Measurements from ENCODE around the gene TRPC4.

The TRPC4 gene

DNA sequence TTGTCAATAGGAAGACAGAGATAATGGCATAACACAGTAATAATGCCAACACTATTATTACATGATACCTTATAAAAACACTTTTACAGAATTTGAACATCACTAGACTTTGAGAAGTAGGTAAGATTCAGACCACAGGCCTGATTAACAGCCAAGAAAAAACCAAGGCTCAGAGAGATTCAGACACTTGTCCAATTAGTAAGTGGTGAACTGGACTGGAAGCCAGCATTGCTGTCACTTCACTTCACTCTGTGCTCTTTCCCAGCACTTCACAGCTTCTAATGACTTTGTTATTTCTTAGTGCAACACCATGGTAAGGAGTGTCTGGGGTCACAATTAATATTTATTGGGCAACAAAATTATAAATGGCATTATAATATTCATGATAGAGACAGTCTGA, 91.9 kb downstream of the TRPC4 start:
- no peaks in the 10 kb centered on the region for H3K27me3 ChIP-seq (ENCODE audit: control insufficient read depth in 1 of 2, insufficient read depth in 2 of 2, low read length in 2 of 2)
- no peak overlapping the region for H3K9ac ChIP-seq (ENCODE audit: low read depth in 1 of 2, low read length in 2 of 2)
- no peaks in the 10 kb centered on the region for H3K9me3 ChIP-seq (ENCODE audit: control insufficient read depth in 1 of 2, low read length in 2 of 2)
- no peaks in the 10 kb centered on the region for H3K36me3 ChIP-seq (ENCODE audit: control insufficient read depth in 1 of 2, insufficient read depth in 2 of 2, low read length in 2 of 2)
- H3K4me1 ChIP-seq (ENCODE audit: control insufficient read depth in 1 of 2, insufficient read depth in 2 of 2, low read length in 2 of 2), result no peaks in the 10 kb centered on the region
- no peak overlapping the region for H3K4me3 ChIP-seq (ENCODE audit: low read depth in 1 of 2, low read length in 2 of 2)
- no peak overlapping the region for H3K27ac ChIP-seq (ENCODE audit: low read depth, low read length)

DNA sequence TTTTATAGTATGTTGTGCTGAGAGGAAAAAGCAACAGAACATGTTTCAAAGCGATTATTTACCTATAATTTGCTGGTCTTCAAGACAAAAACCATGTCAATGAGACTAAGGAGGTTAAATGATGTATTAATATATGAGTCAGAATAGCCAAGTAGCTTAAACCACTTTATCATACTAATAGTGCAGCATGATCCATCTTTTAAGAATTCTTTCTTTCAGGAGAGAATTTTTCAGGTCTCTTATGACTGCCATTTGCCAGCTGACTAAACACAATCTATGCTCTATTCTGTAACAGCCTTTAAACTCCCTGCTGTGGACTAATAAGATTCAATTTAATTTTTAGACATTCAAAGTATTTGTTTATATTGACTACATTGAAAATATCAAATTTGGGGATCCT, 93.7 kb downstream of the TRPC4 start:
- no peaks in the 10 kb centered on the region for H3K27me3 ChIP-seq (ENCODE audit: control insufficient read depth in 1 of 2, insufficient read depth in 2 of 2, low read length in 2 of 2)

DNA sequence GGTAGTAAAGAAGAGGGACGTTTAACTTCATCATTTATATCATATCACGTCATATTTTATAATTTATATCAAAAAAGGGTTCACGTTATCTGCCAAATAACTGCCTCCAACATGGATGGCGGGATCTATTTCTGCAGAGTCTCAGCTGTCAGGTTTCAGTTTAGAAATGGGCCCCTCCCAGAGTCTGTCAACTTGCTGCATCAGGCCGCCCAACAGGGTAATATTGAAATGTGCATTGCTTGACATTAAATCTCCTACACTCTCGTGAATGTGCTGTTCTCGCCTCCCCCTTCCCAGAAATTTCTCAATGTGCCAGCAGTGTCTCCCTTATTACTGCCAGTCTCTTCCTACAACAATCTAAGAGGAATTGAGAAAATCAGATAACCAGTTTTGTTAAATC, 96.9 kb downstream of the TRPC4 start:
- Histone ChIP-seq H3K36me3 (ENCODE audit: control insufficient read depth in 1 of 2, insufficient read depth in 2 of 2, low read length in 2 of 2) (no peaks in the 10 kb centered on the region), H3K27me3 (ENCODE audit: control insufficient read depth in 1 of 2, insufficient read depth in 2 of 2, low read length in 2 of 2) (no peaks in the 10 kb centered on the region), H3K9ac (ENCODE audit: low read depth in 1 of 2, low read length in 2 of 2) (no peak overlapping the region), H3K27ac (ENCODE audit: low read depth, low read length) (no peak overlapping the region), H3K9me3 (ENCODE audit: control insufficient read depth in 1 of 2, low read length in 2 of 2) (no peaks in the 10 kb centered on the region), H3K4me3 (ENCODE audit: low read depth in 1 of 2, low read length in 2 of 2) (no peak overlapping the region), H3K4me1 (ENCODE audit: control insufficient read depth in 1 of 2, insufficient read depth in 2 of 2, low read length in 2 of 2) (no peaks in the 10 kb centered on the region)

More for the DNA sequence above, 93.7 kb downstream of the TRPC4 start:
- no peaks in the 10 kb centered on the region for H3K9me3 ChIP-seq (ENCODE audit: control insufficient read depth in 1 of 2, low read length in 2 of 2)
- no peaks in the 10 kb centered on the region for H3K4me1 ChIP-seq (ENCODE audit: control insufficient read depth in 1 of 2, insufficient read depth in 2 of 2, low read length in 2 of 2)
- no peak overlapping the region for H3K4me3 ChIP-seq (ENCODE audit: low read depth in 1 of 2, low read length in 2 of 2)
- H3K36me3 ChIP-seq (ENCODE audit: control insufficient read depth in 1 of 2, insufficient read depth in 2 of 2, low read length in 2 of 2), result no peaks in the 10 kb centered on the region
- H3K27ac ChIP-seq (ENCODE audit: low read depth, low read length), result no peak overlapping the region
- no peak overlapping the region for H3K9ac ChIP-seq (ENCODE audit: low read depth in 1 of 2, low read length in 2 of 2)

DNA sequence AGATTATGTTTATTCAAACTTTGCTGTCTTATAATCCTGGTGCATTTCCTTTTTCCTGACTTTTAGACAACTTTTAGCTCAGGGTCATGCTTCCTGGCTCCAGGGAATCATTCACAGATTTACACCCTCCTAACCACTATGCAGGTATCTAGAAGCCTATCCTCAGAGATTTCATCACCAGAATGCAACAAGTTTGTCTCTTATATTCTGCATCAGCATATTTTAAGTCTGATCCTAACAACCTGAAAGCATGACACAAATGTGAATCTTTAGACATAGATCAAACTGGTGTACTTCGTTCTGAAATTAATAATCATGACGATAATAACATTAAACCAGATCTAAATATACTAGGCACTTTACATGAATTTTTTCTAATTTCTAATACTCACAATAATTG, 100.0 kb downstream of the TRPC4 start:
- Histone ChIP-seq H3K4me1 (ENCODE audit: control insufficient read depth in 1 of 2, insufficient read depth in 2 of 2, low read length in 2 of 2) (no peaks in the 10 kb centered on the region), H3K9me3 (ENCODE audit: control insufficient read depth in 1 of 2, low read length in 2 of 2) (no peaks in the 10 kb centered on the region), H3K4me3 (ENCODE audit: low read depth in 1 of 2, low read length in 2 of 2) (no peak overlapping the region), H3K27ac (ENCODE audit: low read depth, low read length) (no peak overlapping the region), H3K27me3 (ENCODE audit: control insufficient read depth in 1 of 2, insufficient read depth in 2 of 2, low read length in 2 of 2) (no peaks in the 10 kb centered on the region), H3K9ac (ENCODE audit: low read depth in 1 of 2, low read length in 2 of 2) (no peak overlapping the region), H3K36me3 (ENCODE audit: control insufficient read depth in 1 of 2, insufficient read depth in 2 of 2, low read length in 2 of 2) (no peaks in the 10 kb centered on the region)

DNA sequence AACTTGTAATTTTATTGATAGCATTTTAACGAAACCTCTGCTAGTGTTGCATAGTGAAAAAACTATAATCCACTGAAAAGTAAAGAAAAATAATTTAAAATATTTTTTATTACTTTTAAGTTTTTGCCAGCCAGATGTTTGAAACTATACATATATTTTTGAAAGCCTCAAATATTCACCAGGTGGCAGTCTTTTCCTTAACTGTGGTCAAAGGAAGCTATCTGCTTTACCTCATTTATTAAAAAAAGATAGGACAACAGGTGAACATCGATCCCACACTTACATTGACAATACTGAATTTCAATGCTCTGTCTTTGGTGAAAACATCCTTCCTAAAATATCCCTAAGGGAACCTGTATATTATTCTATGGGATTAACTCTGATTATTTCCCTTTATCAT, 100.5 kb downstream of the TRPC4 start:
- Histone ChIP-seq H3K9ac (ENCODE audit: low read depth in 1 of 2, low read length in 2 of 2) (no peak overlapping the region), H3K9me3 (ENCODE audit: control insufficient read depth in 1 of 2, low read length in 2 of 2) (no peaks in the 10 kb centered on the region), H3K27ac (ENCODE audit: low read depth, low read length) (no peak overlapping the region), H3K4me1 (ENCODE audit: control insufficient read depth in 1 of 2, insufficient read depth in 2 of 2, low read length in 2 of 2) (no peaks in the 10 kb centered on the region), H3K36me3 (ENCODE audit: control insufficient read depth in 1 of 2, insufficient read depth in 2 of 2, low read length in 2 of 2) (no peaks in the 10 kb centered on the region), H3K27me3 (ENCODE audit: control insufficient read depth in 1 of 2, insufficient read depth in 2 of 2, low read length in 2 of 2) (no peaks in the 10 kb centered on the region), H3K4me3 (ENCODE audit: low read depth in 1 of 2, low read length in 2 of 2) (no peak overlapping the region)

DNA sequence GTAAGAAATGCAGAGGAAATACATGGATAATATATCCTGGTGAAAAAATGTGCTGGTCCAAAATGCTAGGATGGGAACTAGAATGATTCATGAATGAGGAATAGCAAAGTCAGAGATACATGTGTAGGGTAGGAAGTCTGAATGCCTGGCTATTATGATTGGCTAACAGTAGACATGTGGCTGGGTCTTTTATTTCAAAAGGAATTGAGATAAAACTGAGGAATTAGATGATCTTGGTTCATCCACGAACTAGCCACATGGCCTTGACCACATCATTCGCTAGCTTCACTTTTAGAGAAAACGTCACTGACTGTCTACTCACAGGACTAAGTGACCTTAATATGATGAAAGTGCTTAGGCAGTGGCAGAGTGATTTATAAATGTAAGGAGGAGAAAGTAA, 103.1 kb downstream of the TRPC4 start:
- no peaks in the 10 kb centered on the region for H3K9me3 ChIP-seq (ENCODE audit: control insufficient read depth in 1 of 2, low read length in 2 of 2)
- no peak overlapping the region for H3K9ac ChIP-seq (ENCODE audit: low read depth in 1 of 2, low read length in 2 of 2)
- no peaks in the 10 kb centered on the region for H3K4me1 ChIP-seq (ENCODE audit: control insufficient read depth in 1 of 2, insufficient read depth in 2 of 2, low read length in 2 of 2)
- H3K27me3 ChIP-seq (ENCODE audit: control insufficient read depth in 1 of 2, insufficient read depth in 2 of 2, low read length in 2 of 2), result no peaks in the 10 kb centered on the region
- H3K4me3 ChIP-seq (ENCODE audit: low read depth in 1 of 2, low read length in 2 of 2), result no peak overlapping the region
- no peaks in the 10 kb centered on the region for H3K36me3 ChIP-seq (ENCODE audit: control insufficient read depth in 1 of 2, insufficient read depth in 2 of 2, low read length in 2 of 2)
- H3K27ac ChIP-seq (ENCODE audit: low read depth, low read length), result no peak overlapping the region

DNA sequence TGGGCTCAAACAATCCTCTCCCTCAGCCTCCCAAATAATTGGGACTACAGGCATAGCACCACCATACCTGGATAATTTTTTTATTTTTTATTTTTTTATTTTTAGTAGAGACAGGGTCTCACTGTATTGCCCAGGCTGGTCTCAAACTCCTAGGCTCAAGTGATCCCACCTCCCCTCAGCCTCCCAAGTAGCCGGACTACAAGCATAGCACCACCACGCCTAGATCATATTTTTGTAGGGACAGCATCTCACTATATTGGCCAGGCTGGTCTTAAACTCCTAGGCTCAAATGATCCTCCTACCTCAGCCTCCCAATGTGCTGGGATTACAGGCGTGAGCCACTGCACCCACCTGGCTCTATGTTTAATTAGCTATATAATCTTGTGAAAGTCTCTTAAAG, 114.2 kb downstream of the TRPC4 start:
- Histone ChIP-seq H3K36me3 (ENCODE audit: control insufficient read depth in 1 of 2, insufficient read depth in 2 of 2, low read length in 2 of 2) (no peaks in the 10 kb centered on the region), H3K4me1 (ENCODE audit: control insufficient read depth in 1 of 2, insufficient read depth in 2 of 2, low read length in 2 of 2) (no peaks in the 10 kb centered on the region), H3K27ac (ENCODE audit: low read depth, low read length) (no peak overlapping the region), H3K9me3 (ENCODE audit: control insufficient read depth in 1 of 2, low read length in 2 of 2) (no peaks in the 10 kb centered on the region), H3K27me3 (ENCODE audit: control insufficient read depth in 1 of 2, insufficient read depth in 2 of 2, low read length in 2 of 2) (no peaks in the 10 kb centered on the region), H3K4me3 (ENCODE audit: low read depth in 1 of 2, low read length in 2 of 2) (no peak overlapping the region), H3K9ac (ENCODE audit: low read depth in 1 of 2, low read length in 2 of 2) (no peak overlapping the region)

DNA sequence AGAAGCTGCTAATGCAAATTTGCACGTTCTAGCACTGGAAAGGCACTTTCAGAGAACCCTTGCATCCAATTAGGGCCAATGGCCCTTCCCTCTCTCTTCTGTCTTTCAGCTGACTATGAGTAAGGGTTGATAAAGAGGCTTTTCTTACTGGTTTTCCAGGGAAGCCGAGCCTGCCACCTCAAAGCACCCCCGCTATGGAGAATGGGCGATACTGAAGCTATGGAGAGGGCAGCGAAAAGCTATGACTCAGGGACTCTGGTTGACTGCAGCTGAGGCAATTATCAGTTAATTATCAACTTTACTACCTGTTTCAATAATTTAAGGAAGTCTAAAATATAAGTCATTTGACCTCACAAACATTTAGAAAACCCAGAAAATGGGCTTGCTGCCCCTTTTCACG, 115.8 kb downstream of the TRPC4 start:
- no peak overlapping the region for H3K9ac ChIP-seq (ENCODE audit: low read depth in 1 of 2, low read length in 2 of 2)
- no peaks in the 10 kb centered on the region for H3K9me3 ChIP-seq (ENCODE audit: control insufficient read depth in 1 of 2, low read length in 2 of 2)
- H3K36me3 ChIP-seq (ENCODE audit: control insufficient read depth in 1 of 2, insufficient read depth in 2 of 2, low read length in 2 of 2), result no peaks in the 10 kb centered on the region
- H3K4me3 ChIP-seq (ENCODE audit: low read depth in 1 of 2, low read length in 2 of 2), result no peak overlapping the region
- no peaks in the 10 kb centered on the region for H3K4me1 ChIP-seq (ENCODE audit: control insufficient read depth in 1 of 2, insufficient read depth in 2 of 2, low read length in 2 of 2)
- no peaks in the 10 kb centered on the region for H3K27me3 ChIP-seq (ENCODE audit: control insufficient read depth in 1 of 2, insufficient read depth in 2 of 2, low read length in 2 of 2)
- no peak overlapping the region for H3K27ac ChIP-seq (ENCODE audit: low read depth, low read length)

DNA sequence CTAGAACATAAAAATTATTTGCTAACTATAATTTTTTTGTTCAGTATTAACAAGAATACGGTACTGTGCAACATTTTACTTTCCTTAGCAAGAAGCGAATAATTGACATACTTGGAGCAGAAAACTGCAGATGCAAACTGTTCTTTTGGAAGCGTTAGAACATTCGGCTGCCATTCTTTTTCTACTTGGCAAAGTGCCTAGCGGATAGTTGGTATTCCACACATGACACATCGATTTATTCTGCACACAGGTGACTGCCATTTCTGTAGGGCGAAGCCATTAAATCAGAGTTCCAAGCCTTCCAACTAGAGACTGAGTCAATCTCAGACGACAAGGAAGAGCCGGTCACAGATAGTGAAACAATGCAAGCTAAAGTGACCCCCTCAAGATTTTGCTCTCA, 117.4 kb downstream of the TRPC4 start:
- H3K4me3 ChIP-seq (ENCODE audit: low read depth in 1 of 2, low read length in 2 of 2), result no peak overlapping the region

DNA sequence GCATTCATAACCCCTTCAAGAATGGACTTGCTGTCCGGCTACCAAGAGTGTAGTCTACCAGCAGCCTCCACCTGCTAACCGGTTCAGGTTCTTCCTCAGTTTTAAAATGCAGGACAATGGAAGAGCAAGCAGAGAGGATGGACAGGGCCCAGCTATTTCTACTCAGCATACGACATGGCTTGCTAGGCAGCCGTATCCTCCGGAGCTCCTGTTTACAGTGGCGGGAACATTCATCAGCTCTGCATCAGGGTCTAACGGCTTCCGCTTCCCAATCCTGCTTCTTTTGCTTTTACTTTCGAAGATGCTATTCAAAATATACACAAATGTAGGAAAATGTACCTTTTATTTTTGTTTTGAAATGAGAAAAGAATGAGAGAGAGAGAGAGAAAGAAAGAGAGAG, 118.5 kb downstream of the TRPC4 start:
- Histone ChIP-seq H3K4me1 (ENCODE audit: control insufficient read depth in 1 of 2, insufficient read depth in 2 of 2, low read length in 2 of 2) (no peaks in the 10 kb centered on the region), H3K36me3 (ENCODE audit: control insufficient read depth in 1 of 2, insufficient read depth in 2 of 2, low read length in 2 of 2) (no peaks in the 10 kb centered on the region), H3K9me3 (ENCODE audit: control insufficient read depth in 1 of 2, low read length in 2 of 2) (no peaks in the 10 kb centered on the region), H3K27ac (ENCODE audit: low read depth, low read length) (no peak overlapping the region), H3K27me3 (ENCODE audit: control insufficient read depth in 1 of 2, insufficient read depth in 2 of 2, low read length in 2 of 2) (no peaks in the 10 kb centered on the region), H3K4me3 (ENCODE audit: low read depth in 1 of 2, low read length in 2 of 2) (no peak overlapping the region), H3K9ac (ENCODE audit: low read depth in 1 of 2, low read length in 2 of 2) (no peak overlapping the region)

More for the DNA sequence above, 117.4 kb downstream of the TRPC4 start:
- no peaks in the 10 kb centered on the region for H3K27me3 ChIP-seq (ENCODE audit: control insufficient read depth in 1 of 2, insufficient read depth in 2 of 2, low read length in 2 of 2)
- no peaks in the 10 kb centered on the region for H3K36me3 ChIP-seq (ENCODE audit: control insufficient read depth in 1 of 2, insufficient read depth in 2 of 2, low read length in 2 of 2)
- no peaks in the 10 kb centered on the region for H3K9me3 ChIP-seq (ENCODE audit: control insufficient read depth in 1 of 2, low read length in 2 of 2)
- H3K27ac ChIP-seq (ENCODE audit: low read depth, low read length), result no peak overlapping the region
- H3K9ac ChIP-seq (ENCODE audit: low read depth in 1 of 2, low read length in 2 of 2), result no peak overlapping the region
- no peaks in the 10 kb centered on the region for H3K4me1 ChIP-seq (ENCODE audit: control insufficient read depth in 1 of 2, insufficient read depth in 2 of 2, low read length in 2 of 2)

DNA sequence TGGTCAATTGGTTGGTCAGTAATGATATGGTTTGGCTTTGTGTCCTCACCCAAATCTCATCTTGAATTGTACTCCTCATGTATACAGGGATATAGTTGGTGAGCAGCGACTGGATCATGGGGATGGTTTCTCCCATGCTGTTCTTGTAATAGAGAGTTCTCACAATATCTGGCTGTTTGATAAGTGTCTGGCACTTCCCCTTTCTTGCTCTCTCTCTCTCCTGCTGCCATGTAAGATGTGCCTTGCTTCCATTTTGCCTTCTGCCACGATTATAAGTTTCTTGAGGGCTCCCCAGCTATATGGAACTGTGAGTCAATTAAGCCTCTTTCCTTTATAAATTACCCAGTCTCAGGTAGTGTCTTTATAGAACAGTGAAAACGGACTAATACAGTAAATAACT, 120.7 kb downstream of the TRPC4 start:
- H3K9me3 ChIP-seq (ENCODE audit: control insufficient read depth in 1 of 2, low read length in 2 of 2), result no peaks in the 10 kb centered on the region
- H3K9ac ChIP-seq (ENCODE audit: low read depth in 1 of 2, low read length in 2 of 2), result no peak overlapping the region
- no peaks in the 10 kb centered on the region for H3K36me3 ChIP-seq (ENCODE audit: control insufficient read depth in 1 of 2, insufficient read depth in 2 of 2, low read length in 2 of 2)
- H3K4me3 ChIP-seq (ENCODE audit: low read depth in 1 of 2, low read length in 2 of 2), result no peak overlapping the region
- no peak overlapping the region for H3K27ac ChIP-seq (ENCODE audit: low read depth, low read length)
- H3K27me3 ChIP-seq (ENCODE audit: control insufficient read depth in 1 of 2, insufficient read depth in 2 of 2, low read length in 2 of 2), result no peaks in the 10 kb centered on the region
- no peaks in the 10 kb centered on the region for H3K4me1 ChIP-seq (ENCODE audit: control insufficient read depth in 1 of 2, insufficient read depth in 2 of 2, low read length in 2 of 2)

Data from duodenal mucosa (tissue), 2 donors.